ENCODE measurements around the gene RHNO1.

DNA sequence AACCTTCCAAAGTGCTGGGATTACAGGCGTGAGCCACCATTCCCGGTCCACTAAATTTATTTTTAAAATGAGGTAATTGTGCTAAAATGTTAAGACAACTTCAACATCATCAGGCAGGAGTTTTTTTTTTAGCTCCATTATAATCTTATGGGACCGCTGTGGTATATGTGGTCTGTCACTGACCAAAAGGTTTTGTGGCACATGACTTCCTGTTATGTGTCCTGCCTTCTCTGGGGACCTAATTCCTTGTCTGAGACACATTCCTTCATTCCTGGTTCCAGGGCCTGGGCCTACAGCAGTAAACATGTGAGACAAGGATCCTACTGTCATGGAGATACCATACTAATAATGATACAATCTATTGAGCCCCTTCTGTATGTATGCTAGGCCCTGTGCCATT is 25.1 kb upstream of the RHNO1 start:
- TF ChIP-seq ZFP37 (tag by site-specific recombination; IDR thresholded peaks at IDR 0.05) (no peak), KLF9 (tag by site-specific recombination; IDR thresholded peaks at IDR 0.05; ENCODE audit: low read depth) (no peak), YY1 (tag by site-specific recombination; IDR thresholded peaks at IDR 0.05) (no peak), TCF7L2 (IDR thresholded peaks at IDR 0.05; ENCODE audit: borderline replicate concordance, low read depth, low read length) (no peak), BCL11A (tag by site-specific recombination; IDR thresholded peaks at IDR 0.05; ENCODE audit: low read depth) (no peak), ZNF10 (tag by site-specific recombination; IDR thresholded peaks at IDR 0.05) (no peak), GLI4 (tag by site-specific recombination; IDR thresholded peaks at IDR 0.05) (no peak)
- TF ChIP-seq, protein P1, sequence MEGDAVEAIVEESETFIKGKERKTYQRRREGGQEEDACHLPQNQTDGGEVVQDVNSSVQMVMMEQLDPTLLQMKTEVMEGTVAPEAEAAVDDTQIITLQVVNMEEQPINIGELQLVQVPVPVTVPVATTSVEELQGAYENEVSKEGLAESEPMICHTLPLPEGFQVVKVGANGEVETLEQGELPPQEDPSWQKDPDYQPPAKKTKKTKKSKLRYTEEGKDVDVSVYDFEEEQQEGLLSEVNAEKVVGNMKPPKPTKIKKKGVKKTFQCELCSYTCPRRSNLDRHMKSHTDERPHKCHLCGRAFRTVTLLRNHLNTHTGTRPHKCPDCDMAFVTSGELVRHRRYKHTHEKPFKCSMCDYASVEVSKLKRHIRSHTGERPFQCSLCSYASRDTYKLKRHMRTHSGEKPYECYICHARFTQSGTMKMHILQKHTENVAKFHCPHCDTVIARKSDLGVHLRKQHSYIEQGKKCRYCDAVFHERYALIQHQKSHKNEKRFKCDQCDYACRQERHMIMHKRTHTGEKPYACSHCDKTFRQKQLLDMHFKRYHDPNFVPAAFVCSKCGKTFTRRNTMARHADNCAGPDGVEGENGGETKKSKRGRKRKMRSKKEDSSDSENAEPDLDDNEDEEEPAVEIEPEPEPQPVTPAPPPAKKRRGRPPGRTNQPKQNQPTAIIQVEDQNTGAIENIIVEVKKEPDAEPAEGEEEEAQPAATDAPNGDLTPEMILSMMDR (tag by site-specific recombination; IDR thresholded peaks at IDR 0.05) = no peak
- TF ChIP-seq, protein P2, sequence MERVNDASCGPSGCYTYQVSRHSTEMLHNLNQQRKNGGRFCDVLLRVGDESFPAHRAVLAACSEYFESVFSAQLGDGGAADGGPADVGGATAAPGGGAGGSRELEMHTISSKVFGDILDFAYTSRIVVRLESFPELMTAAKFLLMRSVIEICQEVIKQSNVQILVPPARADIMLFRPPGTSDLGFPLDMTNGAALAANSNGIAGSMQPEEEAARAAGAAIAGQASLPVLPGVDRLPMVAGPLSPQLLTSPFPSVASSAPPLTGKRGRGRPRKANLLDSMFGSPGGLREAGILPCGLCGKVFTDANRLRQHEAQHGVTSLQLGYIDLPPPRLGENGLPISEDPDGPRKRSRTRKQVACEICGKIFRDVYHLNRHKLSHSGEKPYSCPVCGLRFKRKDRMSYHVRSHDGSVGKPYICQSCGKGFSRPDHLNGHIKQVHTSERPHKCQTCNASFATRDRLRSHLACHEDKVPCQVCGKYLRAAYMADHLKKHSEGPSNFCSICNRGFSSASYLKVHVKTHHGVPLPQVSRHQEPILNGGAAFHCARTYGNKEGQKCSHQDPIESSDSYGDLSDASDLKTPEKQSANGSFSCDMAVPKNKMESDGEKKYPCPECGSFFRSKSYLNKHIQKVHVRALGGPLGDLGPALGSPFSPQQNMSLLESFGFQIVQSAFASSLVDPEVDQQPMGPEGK (tag by site-specific recombination; IDR thresholded peaks at IDR 0.05) = no peak

All from HEK293 (cell line).